K562 (cell line): ENCODE measurements around the gene IGDCC3. TPM values are rescaled to one million over a fixed set of nuclear protein-coding genes. Genes with fewer than 3 reads are reported as not detected.

Experiments used
- ATAC-seq: fragments of 200-7000 bp; cut with Tn5 transposase; 3 replicates; pipeline ENCODE4 v1.9.1; 2020; ENCODE audit warnings: moderate library complexity
- BruUV-seq: library from RNA; stranded (reverse); fragments of 400-500 nt; replicated peaks from 2 replicates; lab custom pipeline; 2021; lab: Mats Ljungman, UMichigan
- CTCF ChIA-PET: fragments of 300-600 bp; formaldehyde crosslinking; extraction: SDS; loops from one replicate; lab custom pipeline; 2021; ENCODE audit warnings: low intra/inter-chr PET ratio; lab: Yijun Ruan, JAX
- POLR2A ChIA-PET: fragments of 300-600, 350-650 bp; sonication (Branson Sonifier 250); formaldehyde crosslinking; extraction: SDS; loops from one replicate; lab custom pipeline; 2021; ENCODE audit warnings: antibody characterized with exemption, inconsistent platforms; lab: Yijun Ruan, JAX
- DNase-seq, 4 experiments: peaks; one replicate each; pipeline versions ENCODE4 v3.0.0 to v3.0.0-alpha.2; 2011 to 2018; ENCODE audit warnings: low spot score in 3 of 4, mixed read lengths in 3 of 4; ENCODE audit errors: extremely low read depth in 1 of 4
- FAIRE-seq: peaks from 2 replicates; lab custom pipeline; 2011; peaks lifted over from hg19 to GRCh38; lab: Jason Lieb, UNC
- H2AFZ ChIP-seq: 2 replicates; pipeline ENCODE4 v1.6.0; 2011; ENCODE audit warnings: low read depth, low read length, control low read depth, inconsistent platforms
- H3K27ac ChIP-seq: fragments of 200-600 bp; 3 replicates; pipeline ENCODE4 v1.8.0; 2011; ENCODE audit warnings: low read depth, mild to moderate bottlenecking, control low read depth, inconsistent platforms, low read length, moderate library complexity, mixed read lengths; ENCODE audit errors: extremely low read depth
- H3K27me3 ChIP-seq, 2 experiments: fragments of 300-600 bp in 1 of 2; 2 replicates in 1 of 2; 3 replicates in 1 of 2; pipeline versions ENCODE4 v1.6.0 to v1.8.0; 2011; ENCODE audit warnings: inconsistent platforms in 2 of 2, low read length in 2 of 2, mild to moderate bottlenecking in 1 of 2, mixed read lengths in 1 of 2, moderate library complexity in 1 of 2; ENCODE audit not compliant: control insufficient read depth in 2 of 2, insufficient read depth in 2 of 2
- H3K36me3 ChIP-seq: fragments of 300-600 bp; 3 replicates; pipeline ENCODE4 v1.8.0; 2011; ENCODE audit warnings: mild to moderate bottlenecking, low read length, inconsistent platforms; ENCODE audit not compliant: control insufficient read depth, insufficient read depth
- H3K4me1 ChIP-seq, 2 experiments: fragments of 200-600 bp in 1 of 2; replicated peaks in 1 of 2; 2 replicates in 1 of 2; 3 replicates in 1 of 2; pipeline versions ENCODE4 v1.5.1 to v1.8.0; 2011; ENCODE audit warnings: inconsistent platforms in 2 of 2, low read length in 2 of 2, mild to moderate bottlenecking in 1 of 2, mixed read lengths in 1 of 2, moderate library complexity in 1 of 2; ENCODE audit not compliant: control insufficient read depth in 2 of 2, insufficient read depth in 2 of 2
- H3K4me2 ChIP-seq: 2 replicates; pipeline ENCODE4 v1.6.1; 2011; ENCODE audit warnings: low read length, control low read depth, inconsistent platforms, mixed read lengths; ENCODE audit not compliant: insufficient read depth
- H3K4me3 ChIP-seq: fragments of 200-600 bp; sonication (generic), shearing (Covaris generic); 2 replicates; pipeline ENCODE4 v1.5.1; 2016; ENCODE audit warnings: control low read depth, inconsistent platforms
- H3K79me2 ChIP-seq: fragments of 200-600 bp; 3 replicates; pipeline ENCODE4 v1.8.0; 2011; ENCODE audit warnings: low read length, inconsistent platforms; ENCODE audit not compliant: control insufficient read depth, insufficient read depth
- H3K9ac ChIP-seq, 2 experiments: 2 replicates each; pipeline versions ENCODE4 v1.6.0 to v1.6.1; 2011; ENCODE audit warnings: low read depth in 2 of 2, low read length in 2 of 2, control low read depth in 1 of 2, inconsistent platforms in 1 of 2, mild to moderate bottlenecking in 1 of 2, mixed read lengths in 1 of 2; ENCODE audit not compliant: insufficient read depth in 1 of 2
- H3K9me1 ChIP-seq: one replicate; pipeline ENCODE4 v1.6.0; 2011; ENCODE audit warnings: inconsistent platforms, mild to moderate bottlenecking, low read length, moderate library complexity; ENCODE audit not compliant: control insufficient read depth, insufficient read depth
- H3K9me3 ChIP-seq: replicated peaks from 2 replicates; pipeline ENCODE4 v1.5.1; 2011; ENCODE audit warnings: low read depth, low read length, inconsistent platforms; ENCODE audit not compliant: control insufficient read depth, insufficient read depth
- H4K20me1 ChIP-seq: replicated peaks from 2 replicates; pipeline ENCODE4 v1.6.1; 2011; ENCODE audit warnings: low read length, inconsistent platforms, mixed read lengths; ENCODE audit not compliant: control insufficient read depth, insufficient read depth
- ADNP ChIP-seq: fragments of 200-800 bp; sonication (Bioruptor generic); IDR thresholded peaks from 2 replicates; pipeline ENCODE4 v1.6.1; 2016; ENCODE audit warnings: missing genetic modification characterization, missing compliant biosample characterization
- CHD1 ChIP-seq: fragments of 200-600 bp; sonication (generic); IDR thresholded peaks from one replicate; pipeline ENCODE4 v1.6.1; 2012; ENCODE audit warnings: mild to moderate bottlenecking, moderate library complexity, low read length, inconsistent platforms
- GABPB1 ChIP-seq: sonication (generic); formaldehyde crosslinking; IDR thresholded peaks from 2 replicates; pipeline ENCODE4 v1.8.0; 2022; ENCODE audit warnings: mild to moderate bottlenecking, missing genetic modification reagents
- GTF2E2 ChIP-seq: fragments of 200-800 bp; sonication (Bioruptor generic); IDR thresholded peaks from 2 replicates; pipeline ENCODE4 v1.6.1; 2016; ENCODE audit warnings: missing genetic modification characterization, missing compliant biosample characterization
- HOMEZ ChIP-seq: fragments of 250-450 bp; sonication (Bioruptor Pico); IDR thresholded peaks from 2 replicates; pipeline ENCODE4 v1.4.0; 2020; ENCODE audit warnings: mild to moderate bottlenecking, moderate library complexity
- KDM4B ChIP-seq, 2 experiments: fragments of 450-650 bp in 1 of 2; sonication (generic) in 1 of 2; IDR thresholded peaks; 2 replicates each; pipeline ENCODE4 v1.6.1; 2016 to 2017; ENCODE audit warnings: borderline replicate concordance in 2 of 2, antibody characterized with exemption in 1 of 2, low read depth in 1 of 2, mild to moderate bottlenecking in 1 of 2
- KHSRP ChIP-seq: fragments of 450-650 bp; IDR thresholded peaks from 2 replicates; pipeline ENCODE4 v1.6.1; 2017
- RB1 ChIP-seq: fragments of 450-650 bp; IDR thresholded peaks from 2 replicates; pipeline ENCODE4 v1.6.1; 2017; ENCODE audit warnings: low read depth, mild to moderate bottlenecking
- ZBTB1 ChIP-seq: sonication (generic); formaldehyde crosslinking; IDR thresholded peaks from 2 replicates; pipeline ENCODE4 v1.8.1; 2023; ENCODE audit warnings: missing genetic modification reagents, low read depth, mild to moderate bottlenecking, borderline replicate concordance
- ZFPM2 ChIP-seq: fragments of 250-450 bp; sonication (Bioruptor Pico); IDR thresholded peaks from 2 replicates; pipeline ENCODE4 v1.5.1; 2022; ENCODE audit warnings: mild to moderate bottlenecking
- ZNF197 ChIP-seq: fragments of 200-800 bp; sonication (Bioruptor generic); IDR thresholded peaks from 2 replicates; pipeline ENCODE4 v1.6.1; 2016; ENCODE audit warnings: low read depth, missing genetic modification characterization, missing compliant biosample characterization
- ZNF766 ChIP-seq: fragments of 200-800 bp; sonication (Bioruptor generic); conservative IDR thresholded peaks from 2 replicates; pipeline ENCODE4 v1.6.1; 2016; ENCODE audit warnings: missing genetic modification characterization, missing compliant biosample characterization
- WGBS: fragments of 100-300 bp; shearing (Covaris generic); methylation state at CpG from one replicate; pipeline ENCODE4 v1.1.6; 2016; ENCODE audit warnings: low coverage, mixed read lengths; ENCODE audit not compliant: insufficient coverage; ENCODE audit errors: missing lambda C conversion rate; 5-methylcytosine and 5-hydroxymethylcytosine counted together
- in situ Hi-C: fragments of 300-500 bp; cut with MboI; formaldehyde crosslinking; loops from 4 replicates; pipeline ENCODE4 v1.15.0; 2018; ENCODE audit warnings: inconsistent platforms, mixed read lengths
- intact Hi-C: fragments of 100-400 bp; cut with micrococcal nuclease; formaldehyde crosslinking; loops from 2 replicates; pipeline ENCODE4 v1.14.2; 2022
- polyA plus RNA-seq, 8 experiments: library from polyadenylated mRNA; depleted of rRNA in 4 of 8; stranded (reverse) in 5 of 8; unstranded in 3 of 8; fragments of >200 nt; fragmentation: Nextera tagmentation in 2 of 8; fragmentation: Illumina TruSeq in 1 of 8; extraction: Ambion mirVana in 2 of 8; extraction: Trizol in 1 of 8; gene quantifications; 2 replicates each; pipeline versions ENCODE4 v1.2.1 to v1.2.3, GENCODE V29; 2011 to 2014; ENCODE audit warnings: inconsistent platforms in 1 of 8, missing spikeins in 1 of 8
- total RNA-seq, 7 experiments: library from RNA; depleted of rRNA in 6 of 7; stranded (reverse); fragments of >200 nt in 6 of 7; fragmentation: Illumina TruSeq in 2 of 7; extraction: Trizol in 2 of 7; gene quantifications; 2 replicates each; pipeline versions ENCODE4 v1.2.1 to v1.2.3, GENCODE V29; 2011 to 2021; ENCODE audit warnings: low replicate concordance in 1 of 7
- TF ChIP-seq, protein P1 (sequence below), 2 experiments: fragments of 450-650 bp; conservative IDR thresholded peaks; 2 replicates each; pipeline ENCODE4 v1.6.1; 2017; ENCODE audit warnings: mild to moderate bottlenecking in 2 of 2, moderate library complexity in 2 of 2
- TF ChIP-seq, protein P2 (sequence below), 3 experiments: fragments of 200-800 bp in 1 of 3; fragments of 250-450 bp in 1 of 3; fragments of 450-650 bp in 1 of 3; sonication (Bioruptor Pico) in 1 of 3; sonication (Bioruptor generic) in 1 of 3; formaldehyde crosslinking in 1 of 3; IDR thresholded peaks; 2 replicates each; pipeline versions ENCODE4 v1.6.1 to v1.8.0; 2016 to 2022; ENCODE audit warnings: mild to moderate bottlenecking in 2 of 3, missing genetic modification characterization in 2 of 3, missing compliant biosample characterization in 1 of 3, moderate library complexity in 1 of 3

IGDCC3 gene
- total and polyA plus RNA-seq, 9 of the 15 experiments (the other 6 are each of a cell fraction or from before 2014, with no cell fraction given) = not detected

- H3K27ac ChIP-seq = no peak overlapping the region
- H3K36me3 ChIP-seq = no peaks in the 10 kb centered on the region
- in situ Hi-C loops = no loop called here
- H3K4me2 ChIP-seq = no peak overlapping the region
- POLR2A ChIA-PET = interaction anchor here (1.8 kb wide), 1 partner anchor 9 kb away, joined by 5 read pairs; no protein-coding TSS in a partner anchor
- intact Hi-C loops = no loop called here
- peaks cover 9 to 15% of the 10 kb centered on the region in 2 experiments; a peak in 4 of 5 replicates for H3K4me1 ChIP-seq
- FAIRE-seq (no peak), ATAC-seq (no peak), DNase-seq (no peak)
- WGBS = 6% methylated on average over 1 of the region's 1 CpG
- no peak overlapping the region for H3K4me3 ChIP-seq
- H3K27me3 ChIP-seq = peaks cover 9 to 39% of the 10 kb centered on the region in 2 experiments; a peak in 3 of 5 replicates
- CTCF ChIA-PET = no interaction called here
- H3K9me3 ChIP-seq = no peaks in the 10 kb centered on the region
- no TSS peak for BruUV-seq
- H4K20me1 ChIP-seq = no peaks in the 10 kb centered on the region
- no peaks in the 10 kb centered on the region for H3K9me1 ChIP-seq
- no peak overlapping the region for H3K9ac ChIP-seq
- H3K79me2 ChIP-seq = no peaks in the 10 kb centered on the region
- H2AFZ ChIP-seq = no peak overlapping the region
- TF ChIP-seq, protein P1, sequence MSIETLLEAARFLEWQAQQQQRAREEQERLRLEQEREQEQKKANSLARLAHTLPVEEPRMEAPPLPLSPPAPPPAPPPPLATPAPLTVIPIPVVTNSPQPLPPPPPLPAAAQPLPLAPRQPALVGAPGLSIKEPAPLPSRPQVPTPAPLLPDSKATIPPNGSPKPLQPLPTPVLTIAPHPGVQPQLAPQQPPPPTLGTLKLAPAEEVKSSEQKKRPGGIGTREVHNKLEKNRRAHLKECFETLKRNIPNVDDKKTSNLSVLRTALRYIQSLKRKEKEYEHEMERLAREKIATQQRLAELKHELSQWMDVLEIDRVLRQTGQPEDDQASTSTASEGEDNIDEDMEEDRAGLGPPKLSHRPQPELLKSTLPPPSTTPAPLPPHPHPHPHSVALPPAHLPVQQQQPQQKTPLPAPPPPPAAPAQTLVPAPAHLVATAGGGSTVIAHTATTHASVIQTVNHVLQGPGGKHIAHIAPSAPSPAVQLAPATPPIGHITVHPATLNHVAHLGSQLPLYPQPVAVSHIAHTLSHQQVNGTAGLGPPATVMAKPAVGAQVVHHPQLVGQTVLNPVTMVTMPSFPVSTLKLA (conservative IDR thresholded peaks at IDR 0.05) = no peak
- no peak for TF ChIP-seq KDM4B (IDR thresholded peaks at IDR 0.05; ENCODE audit: borderline replicate concordance in 2 of 2, low read depth in 1 of 2)
- TF ChIP-seq HOMEZ = no peak
- no peak for TF ChIP-seq KHSRP
- TF ChIP-seq ADNP (tag) = no peak
- no peak for TF ChIP-seq ZNF766 (CRISPR knock-in tag)
- TF ChIP-seq, protein P2, sequence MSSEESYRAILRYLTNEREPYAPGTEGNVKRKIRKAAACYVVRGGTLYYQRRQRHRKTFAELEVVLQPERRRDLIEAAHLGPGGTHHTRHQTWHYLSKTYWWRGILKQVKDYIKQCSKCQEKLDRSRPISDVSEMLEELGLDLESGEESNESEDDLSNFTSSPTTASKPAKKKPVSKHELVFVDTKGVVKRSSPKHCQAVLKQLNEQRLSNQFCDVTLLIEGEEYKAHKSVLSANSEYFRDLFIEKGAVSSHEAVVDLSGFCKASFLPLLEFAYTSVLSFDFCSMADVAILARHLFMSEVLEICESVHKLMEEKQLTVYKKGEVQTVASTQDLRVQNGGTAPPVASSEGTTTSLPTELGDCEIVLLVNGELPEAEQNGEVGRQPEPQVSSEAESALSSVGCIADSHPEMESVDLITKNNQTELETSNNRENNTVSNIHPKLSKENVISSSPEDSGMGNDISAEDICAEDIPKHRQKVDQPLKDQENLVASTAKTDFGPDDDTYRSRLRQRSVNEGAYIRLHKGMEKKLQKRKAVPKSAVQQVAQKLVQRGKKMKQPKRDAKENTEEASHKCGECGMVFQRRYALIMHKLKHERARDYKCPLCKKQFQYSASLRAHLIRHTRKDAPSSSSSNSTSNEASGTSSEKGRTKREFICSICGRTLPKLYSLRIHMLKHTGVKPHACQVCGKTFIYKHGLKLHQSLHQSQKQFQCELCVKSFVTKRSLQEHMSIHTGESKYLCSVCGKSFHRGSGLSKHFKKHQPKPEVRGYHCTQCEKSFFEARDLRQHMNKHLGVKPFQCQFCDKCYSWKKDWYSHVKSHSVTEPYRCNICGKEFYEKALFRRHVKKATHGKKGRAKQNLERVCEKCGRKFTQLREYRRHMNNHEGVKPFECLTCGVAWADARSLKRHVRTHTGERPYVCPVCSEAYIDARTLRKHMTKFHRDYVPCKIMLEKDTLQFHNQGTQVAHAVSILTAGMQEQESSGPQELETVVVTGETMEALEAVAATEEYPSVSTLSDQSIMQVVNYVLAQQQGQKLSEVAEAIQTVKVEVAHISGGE (CRISPR knock-in tag; IDR thresholded peaks at IDR 0.05) = no peak
- no peak for TF ChIP-seq ZFPM2 (CRISPR knock-in tag)
- no peak for TF ChIP-seq RB1
- TF ChIP-seq GTF2E2 (tag) = no peak
- no peak for TF ChIP-seq GABPB1
- no peak for TF ChIP-seq ZBTB1 (CRISPR knock-in tag)
- no peak for TF ChIP-seq CHD1
- no peak for TF ChIP-seq ZNF197
Observed at GRCh38 chr15:65412556-65412955, 34.8 kb upstream of the IGDCC3 start.
